ENCODE data around the gene FLOT1. TPM values are rescaled to one million over a fixed set of nuclear protein-coding genes. Genes with fewer than 3 reads are reported as not detected.

The FLOT1 gene
- total RNA-seq, 2 donors from 2014 or later = 135 to 177 TPM

DNA sequence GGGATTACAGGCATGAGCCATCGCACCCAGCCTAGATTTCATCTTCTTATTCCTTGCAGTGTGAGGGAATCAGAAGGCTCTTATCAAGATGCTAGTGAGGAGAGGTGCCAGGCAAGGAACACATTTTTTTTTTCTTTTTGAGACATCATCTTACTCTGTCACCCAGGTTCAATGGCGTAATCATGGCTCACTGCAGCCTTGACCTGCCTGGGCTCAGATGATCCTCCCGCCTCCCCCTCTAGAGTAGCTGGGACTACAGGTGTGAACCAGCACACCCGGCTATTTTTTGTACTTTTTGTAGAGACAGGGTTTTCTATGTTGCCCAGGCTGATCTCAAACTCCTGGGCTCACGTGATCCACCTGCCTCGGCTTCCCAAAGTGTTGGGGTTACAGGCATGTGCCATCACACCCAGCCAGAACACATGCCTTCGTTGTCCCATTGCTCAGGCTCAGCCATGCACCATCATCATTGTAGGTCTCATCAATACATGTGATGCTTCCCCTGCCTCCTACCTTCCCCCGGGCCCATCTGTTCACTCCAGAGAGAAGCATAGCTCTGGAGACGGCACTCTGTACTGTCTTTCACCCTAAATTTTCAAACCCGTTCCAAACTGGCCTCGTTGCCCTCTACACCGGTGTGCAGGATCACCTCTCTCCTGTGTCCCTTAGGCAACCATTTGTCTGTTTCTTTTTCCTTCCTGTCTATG, 10.1 kb downstream of the FLOT1 start:
- TF ChIP-seq, protein P1, sequence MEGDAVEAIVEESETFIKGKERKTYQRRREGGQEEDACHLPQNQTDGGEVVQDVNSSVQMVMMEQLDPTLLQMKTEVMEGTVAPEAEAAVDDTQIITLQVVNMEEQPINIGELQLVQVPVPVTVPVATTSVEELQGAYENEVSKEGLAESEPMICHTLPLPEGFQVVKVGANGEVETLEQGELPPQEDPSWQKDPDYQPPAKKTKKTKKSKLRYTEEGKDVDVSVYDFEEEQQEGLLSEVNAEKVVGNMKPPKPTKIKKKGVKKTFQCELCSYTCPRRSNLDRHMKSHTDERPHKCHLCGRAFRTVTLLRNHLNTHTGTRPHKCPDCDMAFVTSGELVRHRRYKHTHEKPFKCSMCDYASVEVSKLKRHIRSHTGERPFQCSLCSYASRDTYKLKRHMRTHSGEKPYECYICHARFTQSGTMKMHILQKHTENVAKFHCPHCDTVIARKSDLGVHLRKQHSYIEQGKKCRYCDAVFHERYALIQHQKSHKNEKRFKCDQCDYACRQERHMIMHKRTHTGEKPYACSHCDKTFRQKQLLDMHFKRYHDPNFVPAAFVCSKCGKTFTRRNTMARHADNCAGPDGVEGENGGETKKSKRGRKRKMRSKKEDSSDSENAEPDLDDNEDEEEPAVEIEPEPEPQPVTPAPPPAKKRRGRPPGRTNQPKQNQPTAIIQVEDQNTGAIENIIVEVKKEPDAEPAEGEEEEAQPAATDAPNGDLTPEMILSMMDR (IDR thresholded peaks at IDR 0.05) = no peak
- peaks cover 2 to 27% of the 10 kb centered on the region in 2 donors for H3K4me1 ChIP-seq (ENCODE audit: control insufficient read depth in 1 of 2, low read depth in 2 of 2)
- no peak for DNase-seq (ENCODE audit: low spot score)
- ATAC-seq (ENCODE audit: insufficient number of reproducible peaks, low FRiP score, low read depth) = no peak
- H3K27ac ChIP-seq = no peak overlapping the region
- H3K9me3 ChIP-seq = no peaks in the 10 kb centered on the region
- no peak overlapping the region for H3K4me3 ChIP-seq
- peaks cover 69% of the 10 kb centered on the region for H3K36me3 ChIP-seq
- H3K27me3 ChIP-seq (replicated peaks; ENCODE audit: insufficient read depth) = no peaks in the 10 kb centered on the region

DNA sequence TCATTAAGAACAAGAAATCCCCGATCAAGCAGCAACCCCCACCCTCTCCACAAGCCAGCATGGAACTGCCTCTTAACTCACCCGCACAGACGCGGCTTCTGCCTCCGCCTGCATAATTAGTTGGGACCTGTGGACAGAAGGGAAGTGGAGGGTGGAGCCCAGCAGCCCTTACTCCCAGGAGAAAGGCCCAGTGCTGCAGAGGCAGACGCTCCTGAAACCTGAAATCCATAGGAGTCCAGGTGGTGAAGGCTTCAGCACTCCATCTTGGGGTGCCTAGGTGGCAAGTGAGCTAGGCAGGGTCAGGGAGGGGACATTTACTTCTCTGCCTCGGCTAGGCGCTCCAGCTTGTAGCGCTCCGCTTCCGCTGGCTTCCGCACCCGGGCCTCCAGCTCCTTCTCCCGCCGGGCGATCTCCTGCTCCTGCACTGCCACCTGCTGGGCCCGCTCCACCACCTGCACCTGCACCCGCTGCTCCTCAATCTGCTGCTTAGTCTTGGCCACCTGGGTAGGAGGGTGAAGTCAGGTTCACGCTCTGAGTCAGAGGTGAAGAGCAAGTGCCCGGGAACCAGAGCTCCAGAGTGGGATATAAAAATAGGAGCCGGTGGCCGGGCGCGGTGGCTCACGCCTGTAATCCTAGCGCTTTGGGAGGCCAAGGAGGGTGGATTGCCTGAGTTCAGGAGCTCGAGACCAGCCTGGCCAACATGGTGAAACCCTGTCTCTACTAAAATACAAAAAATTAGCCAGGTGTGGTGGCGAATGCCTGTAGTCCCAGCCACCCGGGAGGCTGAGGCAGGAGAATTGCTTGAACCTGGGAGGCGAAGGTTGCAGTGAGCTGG, 11.7 kb downstream of the FLOT1 start:
- no peaks in the 10 kb centered on the region for H3K27me3 ChIP-seq (replicated peaks; ENCODE audit: insufficient read depth)
- TF ChIP-seq, protein P1 (IDR thresholded peaks at IDR 0.05) = peak; percentile 43
- peaks cover 74% of the 10 kb centered on the region for H3K36me3 ChIP-seq
- DNase-seq (ENCODE audit: low spot score) (no peak), ATAC-seq (ENCODE audit: insufficient number of reproducible peaks, low FRiP score, low read depth) (no peak)
- no peaks in the 10 kb centered on the region for H3K9me3 ChIP-seq
- peak overlapping the region; percentile 34 to 50 for H3K27ac ChIP-seq
- H3K4me1 ChIP-seq (ENCODE audit: control insufficient read depth in 1 of 2, low read depth in 2 of 2) = peaks cover 3 to 26% of the 10 kb centered on the region in 2 donors
- no peak overlapping the region for H3K4me3 ChIP-seq

DNA sequence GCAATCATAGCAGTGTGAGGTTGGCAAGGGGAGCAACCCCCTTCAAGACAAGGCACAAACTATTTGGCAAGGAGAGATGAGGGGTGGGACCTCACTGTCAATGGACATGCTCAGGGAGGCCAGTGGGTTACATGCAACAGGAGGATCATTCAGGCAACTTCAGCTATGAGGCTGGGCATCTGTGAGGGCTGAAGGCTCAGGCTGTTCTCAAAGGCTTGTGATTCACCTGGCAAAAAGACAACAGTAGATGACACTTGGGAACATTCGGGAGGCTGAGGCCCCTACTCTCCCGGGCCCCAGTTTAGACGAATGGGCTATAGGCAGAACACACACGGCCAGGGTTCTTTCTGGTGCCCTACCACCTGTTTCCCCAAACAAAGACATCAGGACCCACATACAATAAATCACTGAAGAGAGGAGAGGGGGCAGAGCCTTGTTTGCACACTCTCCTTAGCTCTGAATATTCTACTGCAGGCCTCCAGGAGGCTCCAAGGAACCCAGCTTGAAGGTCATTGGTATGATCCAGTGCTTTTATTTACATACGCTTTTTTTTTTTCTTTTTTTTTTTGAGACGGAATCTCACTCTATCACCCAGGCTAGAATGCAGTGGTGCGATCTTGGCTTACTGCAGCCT, 14.4 kb downstream of the FLOT1 start:
- H3K4me1 ChIP-seq (ENCODE audit: control insufficient read depth in 1 of 2, low read depth in 2 of 2) = peaks cover 12 to 50% of the 10 kb centered on the region in 2 donors
- H3K27ac ChIP-seq = peak overlapping the region in 1 of 2 donors; percentile 32
- TF ChIP-seq, protein P1 (IDR thresholded peaks at IDR 0.05) = peak; percentile 10
- no peak overlapping the region for H3K4me3 ChIP-seq
- H3K9me3 ChIP-seq = no peaks in the 10 kb centered on the region
- H3K27me3 ChIP-seq (replicated peaks; ENCODE audit: insufficient read depth) = no peaks in the 10 kb centered on the region
- ATAC-seq (ENCODE audit: insufficient number of reproducible peaks, low FRiP score, low read depth) = no peak
- peaks cover 77% of the 10 kb centered on the region for H3K36me3 ChIP-seq
- no peak for DNase-seq (ENCODE audit: low spot score)

- H3K36me3 ChIP-seq = peaks cover 68% of the 10 kb centered on the region
- ATAC-seq (ENCODE audit: insufficient number of reproducible peaks, low FRiP score, low read depth) (no peak), DNase-seq (ENCODE audit: low spot score) (no peak)
- no peak overlapping the region for H3K4me3 ChIP-seq
- no peaks in the 10 kb centered on the region for H3K9me3 ChIP-seq
- H3K4me1 ChIP-seq (ENCODE audit: control insufficient read depth in 1 of 2, low read depth in 2 of 2) = peaks cover 12 to 61% of the 10 kb centered on the region in 2 donors
- H3K27ac ChIP-seq = peak overlapping the region in 1 of 2 donors; percentile 36
- TF ChIP-seq, protein P1 (IDR thresholded peaks at IDR 0.05) = no peak
- no peaks in the 10 kb centered on the region for H3K27me3 ChIP-seq (replicated peaks; ENCODE audit: insufficient read depth)
These were observed 15.7 kb downstream of the FLOT1 start for GRCh38 chr6:30726506-30727413.
